SK-N-SH (cell line): Measurements from ENCODE around the gene PPM1B. TPM values are rescaled to one million over a fixed set of nuclear protein-coding genes. Genes with fewer than 3 reads are reported as not detected.

Experiments
- CTCF ChIA-PET: fragments of 300-600, 350-600 bp; formaldehyde crosslinking; extraction: SDS; loops from one replicate; lab custom pipeline; 2021; lab: Yijun Ruan, JAX
- POLR2A ChIA-PET: fragments of 350-600 bp; sonication (Branson Sonifier 250); formaldehyde crosslinking; extraction: SDS; loops from one replicate; lab custom pipeline; 2020; ENCODE audit warnings: antibody characterized with exemption, inconsistent platforms; lab: Yijun Ruan, JAX
- DNase-seq: peaks from one replicate; pipeline ENCODE4 v3.0.0; 2012
- H2AFZ ChIP-seq: fragments of 200-600 bp; sonication (generic); 2 replicates; pipeline ENCODE4 v1.8.1; 2016; ENCODE audit warnings: antibody characterized with exemption, mild to moderate bottlenecking, low read depth
- H3F3A ChIP-seq: fragments of 200-600 bp; sonication (generic); replicated peaks from 2 replicates; pipeline ENCODE3; 2016; ENCODE audit warnings: antibody characterized with exemption, mild to moderate bottlenecking; ENCODE audit not compliant: insufficient read depth
- H3K27ac ChIP-seq, 2 experiments: fragments of 200-500 bp in 1 of 2; fragments of 200-600 bp in 1 of 2; sonication (Bioruptor generic) in 1 of 2; sonication (generic), shearing (Covaris generic) in 1 of 2; 2 replicates each; pipeline versions ENCODE4 v1.5.1 to v1.6.1; 2014 to 2016; ENCODE audit warnings: low read depth in 2 of 2, inconsistent platforms in 1 of 2, low read length in 1 of 2, mild to moderate bottlenecking in 1 of 2, mixed read lengths in 1 of 2
- H3K27me3 ChIP-seq: fragments of 200-600 bp; sonication (generic), shearing (Covaris generic); 2 replicates; pipeline ENCODE4 v1.6.1; 2016; ENCODE audit warnings: mixed run types; ENCODE audit not compliant: insufficient read depth
- H3K36me3 ChIP-seq, 2 experiments: fragments of 200-500 bp in 1 of 2; fragments of 200-600 bp in 1 of 2; sonication (Bioruptor generic) in 1 of 2; sonication (generic) in 1 of 2; replicated peaks in 1 of 2; 2 replicates each; pipeline versions ENCODE3 to v1.5.1; 2014 to 2016; ENCODE audit warnings: low read length in 1 of 2, mild to moderate bottlenecking in 1 of 2; ENCODE audit not compliant: insufficient read depth in 2 of 2, control insufficient read depth in 1 of 2
- H3K4me1 ChIP-seq, 2 experiments: fragments of 200-500 bp in 1 of 2; fragments of 200-600 bp in 1 of 2; sonication (Bioruptor generic) in 1 of 2; sonication (generic), shearing (Covaris generic) in 1 of 2; 2 replicates each; pipeline versions ENCODE4 v1.5.1 to v1.6.1; 2014 to 2016; ENCODE audit warnings: low read depth in 1 of 2, low read length in 1 of 2, mixed run types in 1 of 2; ENCODE audit not compliant: insufficient read depth in 2 of 2, control insufficient read depth in 1 of 2
- H3K4me2 ChIP-seq: fragments of 200-600 bp; sonication (generic), shearing (Covaris generic); 2 replicates; pipeline ENCODE4 v1.6.1; 2017; ENCODE audit warnings: mixed run types
- H3K4me3 ChIP-seq, 2 experiments: fragments of 200-500 bp in 1 of 2; fragments of 200-600 bp in 1 of 2; sonication (Bioruptor generic) in 1 of 2; sonication (generic), shearing (Covaris generic) in 1 of 2; 2 replicates each; pipeline versions ENCODE4 v1.5.1 to v1.8.1; 2014 to 2016; ENCODE audit warnings: low read depth in 2 of 2, inconsistent platforms in 1 of 2, low read length in 1 of 2, mild to moderate bottlenecking in 1 of 2, mixed read lengths in 1 of 2, moderate library complexity in 1 of 2
- H3K79me2 ChIP-seq: fragments of 200-600 bp; sonication (generic); 2 replicates; pipeline ENCODE4 v1.8.1; 2017; ENCODE audit warnings: mild to moderate bottlenecking; ENCODE audit not compliant: insufficient read depth
- H3K9ac ChIP-seq: fragments of 200-600 bp; sonication (generic); 2 replicates; pipeline ENCODE4 v1.6.1; 2017; ENCODE audit warnings: mixed run types
- H3K9me2 ChIP-seq: fragments of 200-600 bp; sonication (generic); 2 replicates; pipeline ENCODE4 v1.6.1; 2017; ENCODE audit warnings: mixed run types
- H3K9me3 ChIP-seq: fragments of 200-600 bp; sonication (generic); 2 replicates; pipeline ENCODE4 v1.6.1; 2017; ENCODE audit warnings: mixed run types, mild to moderate bottlenecking, moderate library complexity
- H4K20me1 ChIP-seq: fragments of 200-600 bp; sonication (generic); 2 replicates; pipeline ENCODE4 v1.6.1; 2017; ENCODE audit warnings: mild to moderate bottlenecking, mixed run types; ENCODE audit not compliant: insufficient read depth
- EP300 ChIP-seq, 2 experiments: IDR thresholded peaks; 2 replicates each; pipeline versions ENCODE4 v1.4.0 to v1.6.1; 2012; ENCODE audit warnings: borderline replicate concordance in 1 of 2, low read depth in 1 of 2, low read length in 1 of 2
- EZH2phosphoT487 ChIP-seq: fragments of 200-600 bp; sonication (generic); IDR thresholded peaks from 2 replicates; pipeline ENCODE4 v1.6.1; 2017; ENCODE audit warnings: low read depth, mixed run types, mild to moderate bottlenecking, antibody characterized with exemption, moderate library complexity, borderline replicate concordance
- FOXM1 ChIP-seq: IDR thresholded peaks from 2 replicates; pipeline ENCODE4 v1.4.0; 2012; ENCODE audit warnings: low read depth, mild to moderate bottlenecking
- GABPA ChIP-seq: IDR thresholded peaks from 2 replicates; pipeline ENCODE4 v1.4.0; 2012; ENCODE audit warnings: low read depth, mild to moderate bottlenecking
- IRF3 ChIP-seq: fragments of 150-350 bp; IDR thresholded peaks from 2 replicates; pipeline ENCODE4 v1.6.1; 2016; ENCODE audit warnings: mild to moderate bottlenecking, low read depth, low read length
- MAX ChIP-seq: IDR thresholded peaks from 2 replicates; pipeline ENCODE4 v1.4.0; 2012; ENCODE audit warnings: low read depth
- MEF2A ChIP-seq: IDR thresholded peaks from 2 replicates; pipeline ENCODE4 v1.4.0; 2012; ENCODE audit warnings: low read depth, borderline replicate concordance
- NFIC ChIP-seq: IDR thresholded peaks from 2 replicates; pipeline ENCODE4 v1.4.0; 2012; ENCODE audit warnings: borderline replicate concordance
- PBX3 ChIP-seq: IDR thresholded peaks from 2 replicates; pipeline ENCODE4; 2012
- POLR2AphosphoS5 ChIP-seq: IDR thresholded peaks from 2 replicates; pipeline ENCODE4 v1.6.1; 2012; ENCODE audit warnings: low read depth, low read length
- RAD21 ChIP-seq: IDR thresholded peaks from 2 replicates; pipeline ENCODE4 v1.6.1; 2012; ENCODE audit warnings: mild to moderate bottlenecking, low read length
- RFX5 ChIP-seq: IDR thresholded peaks from 2 replicates; pipeline ENCODE4 v1.6.1; 2012; ENCODE audit warnings: mild to moderate bottlenecking, improper control_type of control experiment, low read length
- RXRA ChIP-seq: IDR thresholded peaks from 2 replicates; pipeline ENCODE4 v1.4.0; 2012; ENCODE audit warnings: low read depth, mild to moderate bottlenecking, borderline replicate concordance
- SMC3 ChIP-seq: IDR thresholded peaks from 2 replicates; pipeline ENCODE4 v1.6.1; 2012; ENCODE audit warnings: low read depth, low read length, improper control_type of control experiment
- TAF1 ChIP-seq: IDR thresholded peaks from 2 replicates; pipeline ENCODE4 v1.6.1; 2012; ENCODE audit warnings: low read depth, mild to moderate bottlenecking, low read length, moderate library complexity, borderline replicate concordance
- TCF12 ChIP-seq: IDR thresholded peaks from 2 replicates; pipeline ENCODE4 v1.4.0; 2012
- ZBTB33 ChIP-seq: IDR thresholded peaks from 2 replicates; pipeline ENCODE4 v1.4.0; 2012; ENCODE audit warnings: low read depth, borderline replicate concordance
- WGBS: methylation state at CpG from one replicate; pipeline ENCODE4 v1.1.6; 2017; ENCODE audit warnings: low lambda C conversion rate; 5-methylcytosine and 5-hydroxymethylcytosine counted together
- polyA plus RNA-seq, 3 experiments: library from polyadenylated mRNA; depleted of rRNA; stranded (reverse); fragments of >200 nt; gene quantifications; 2 replicates each; pipeline ENCODE4 v1.2.3, GENCODE V29; 2012

The PPM1B gene
- polyA plus RNA-seq, 1 of the 3 experiments (the other 2 are of a cell fraction): 16.2 TPM

GRCh38 chr2:44124500-44124899, 44.2 kb upstream of the PPM1B start:
- no peaks in the 10 kb centered on the region for H4K20me1 ChIP-seq
- no peak overlapping the region for H3K9ac ChIP-seq
- no peaks in the 10 kb centered on the region for H3K4me1 ChIP-seq
- TF ChIP-seq SMC3 (no peak), TAF1 (no peak), IRF3 (no peak), POLR2AphosphoS5 (no peak), RAD21 (no peak), RFX5 (no peak), TCF12 (no peak), ZBTB33 (no peak), FOXM1 (no peak), MEF2A (no peak), MAX (no peak), RXRA (no peak), EP300 (IDR thresholded peaks at IDR 0.05; ENCODE audit: borderline replicate concordance in 1 of 2, low read depth in 1 of 2, low read length in 1 of 2) (no peak), GABPA (no peak), EZH2phosphoT487 (no peak)
- CTCF ChIA-PET: interaction anchor here (0.7 to 1.2 kb wide), 2 partner anchors 8 to 80 kb away, joined by 4 read pairs; no protein-coding TSS in a partner anchor
- H3F3A ChIP-seq: peaks cover 9% of the 10 kb centered on the region
- H3K9me3 ChIP-seq: no peaks in the 10 kb centered on the region
- POLR2A ChIA-PET: no interaction called here
- H3K4me2 ChIP-seq: no peak overlapping the region
- WGBS: 92% methylated on average over 5 of the region's 5 CpGs
- H3K79me2 ChIP-seq: no peaks in the 10 kb centered on the region
- no peaks in the 10 kb centered on the region for H3K36me3 ChIP-seq
- no peak overlapping the region for H3K27ac ChIP-seq
- no peaks in the 10 kb centered on the region for H3K27me3 ChIP-seq
- no peak for DNase-seq
- H3K4me3 ChIP-seq: no peak overlapping the region
- no peaks in the 10 kb centered on the region for H3K9me2 ChIP-seq
- no peak overlapping the region for H2AFZ ChIP-seq

- TF ChIP-seq PBX3 (peak; percentile 56), NFIC (no peak)
- POLR2A ChIA-PET: no interaction called here
Measured at GRCh38 chr2:44126106-44126797, 42.4 kb upstream of the PPM1B start.

More at GRCh38 chr2:44126106-44126797, 42.4 kb upstream of the PPM1B start:
- Histone ChIP-seq H3K9me3 (no peaks in the 10 kb centered on the region), H3K9me2 (no peaks in the 10 kb centered on the region), H3K4me3 (no peak overlapping the region), H3K4me1 (no peaks in the 10 kb centered on the region), H3K27ac (no peak overlapping the region), H3K4me2 (no peak overlapping the region), H2AFZ (no peak overlapping the region), H4K20me1 (no peaks in the 10 kb centered on the region), H3K27me3 (no peaks in the 10 kb centered on the region), H3F3A (peaks cover 3% of the 10 kb centered on the region), H3K36me3 (no peaks in the 10 kb centered on the region), H3K9ac (no peak overlapping the region), H3K79me2 (no peaks in the 10 kb centered on the region)
- no peak for DNase-seq
- CTCF ChIA-PET: interaction anchor here (1.8 kb wide), 1 partner anchor 82 kb away, joined by 4 read pairs; no protein-coding TSS in a partner anchor
- 69% methylated on average over 5 of the region's 5 CpGs for WGBS
